ENCODE data around the gene DPH6. TPM values are rescaled to one million over a fixed set of nuclear protein-coding genes. Genes with fewer than 3 reads are reported as not detected.
"Not testable (repeated sequence)": the region's sequence is repeated elsewhere in the genome, so short reads cannot be mapped to it uniquely, and the experiment has no call there.

The DPH6 gene
- total RNA-seq, 1 donor from 2014 or later: 20.9 TPM

GRCh38 chr15:35379972-35380371 is 166.0 kb downstream of the DPH6 start:
- H3K9ac ChIP-seq (ENCODE audit: low read depth in 1 of 3, low read length in 3 of 3): no peak overlapping the region
- H3K36me3 ChIP-seq (ENCODE audit: control insufficient read depth in 3 of 3, insufficient read depth in 3 of 3, low read length in 3 of 3): peaks cover 0 to 8% (median 5%) of the 10 kb centered on the region in 3 donors
- no peak overlapping the region for H3K27ac ChIP-seq (ENCODE audit: low read depth, low read length)
- no peaks in the 10 kb centered on the region for H3K4me1 ChIP-seq (ENCODE audit: control insufficient read depth in 3 of 3, insufficient read depth in 3 of 3, low read length in 3 of 3)
- no peak overlapping the region for H3K4me3 ChIP-seq (ENCODE audit: low read length in 3 of 3)
- no peaks in the 10 kb centered on the region for H3K27me3 ChIP-seq (ENCODE audit: control insufficient read depth in 3 of 3, insufficient read depth in 3 of 3, low read length in 3 of 3)
- no peaks in the 10 kb centered on the region for H3K9me3 ChIP-seq (ENCODE audit: control insufficient read depth in 3 of 3, low read length in 3 of 3)

GRCh38 chr15:35378454-35378853 is 167.5 kb downstream of the DPH6 start:
- not testable (repeated sequence) for H3K27ac ChIP-seq (ENCODE audit: low read depth, low read length); H3K27me3 ChIP-seq (ENCODE audit: control insufficient read depth in 3 of 3, insufficient read depth in 3 of 3, low read length in 3 of 3); H3K36me3 ChIP-seq (ENCODE audit: control insufficient read depth in 3 of 3, insufficient read depth in 3 of 3, low read length in 3 of 3); H3K4me1 ChIP-seq (ENCODE audit: control insufficient read depth in 3 of 3, insufficient read depth in 3 of 3, low read length in 3 of 3); H3K9me3 ChIP-seq (ENCODE audit: control insufficient read depth in 3 of 3, low read length in 3 of 3); H3K4me3 ChIP-seq (ENCODE audit: low read length in 3 of 3); H3K9ac ChIP-seq (ENCODE audit: low read depth in 1 of 3, low read length in 3 of 3)

- no peaks in the 10 kb centered on the region for H3K27me3 ChIP-seq (ENCODE audit: control insufficient read depth in 3 of 3, insufficient read depth in 3 of 3, low read length in 3 of 3)
- H3K36me3 ChIP-seq (ENCODE audit: control insufficient read depth in 3 of 3, insufficient read depth in 3 of 3, low read length in 3 of 3): peaks cover 0 to 12% (median 11%) of the 10 kb centered on the region in 3 donors
- no peaks in the 10 kb centered on the region for H3K4me1 ChIP-seq (ENCODE audit: control insufficient read depth in 3 of 3, insufficient read depth in 3 of 3, low read length in 3 of 3)
- no peak overlapping the region for H3K4me3 ChIP-seq (ENCODE audit: low read length in 3 of 3)
- H3K27ac ChIP-seq (ENCODE audit: low read depth, low read length): no peak overlapping the region
- H3K9me3 ChIP-seq (ENCODE audit: control insufficient read depth in 3 of 3, low read length in 3 of 3): no peaks in the 10 kb centered on the region
- H3K9ac ChIP-seq (ENCODE audit: low read depth in 1 of 3, low read length in 3 of 3): no peak overlapping the region
These were observed 169.3 kb downstream of the DPH6 start for GRCh38 chr15:35376707-35377106.

DNA sequence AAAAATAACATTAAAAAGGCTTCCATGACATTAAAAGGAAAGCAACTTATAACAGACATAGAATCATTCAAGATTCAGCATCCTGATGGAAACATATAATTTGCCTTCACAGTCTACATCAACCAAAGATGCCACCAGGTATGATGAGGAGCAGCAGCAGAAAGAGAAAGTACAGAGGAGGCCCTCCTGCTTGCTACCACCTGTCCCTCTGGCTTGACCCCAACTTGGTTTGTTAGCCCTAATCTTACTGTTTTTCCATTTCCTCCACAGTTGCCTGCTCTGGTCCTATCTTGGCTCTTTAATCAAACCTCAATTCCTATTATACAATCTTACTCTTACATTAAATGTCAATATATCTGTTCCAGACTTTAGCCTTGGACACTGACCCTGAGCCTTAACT is 171.3 kb downstream of the DPH6 start:
- H3K27ac ChIP-seq (ENCODE audit: low read depth, low read length): no peak overlapping the region
- peaks cover 0 to 6% (median 4%) of the 10 kb centered on the region in 3 donors for H3K36me3 ChIP-seq (ENCODE audit: control insufficient read depth in 3 of 3, insufficient read depth in 3 of 3, low read length in 3 of 3)
- no peaks in the 10 kb centered on the region for H3K9me3 ChIP-seq (ENCODE audit: control insufficient read depth in 3 of 3, low read length in 3 of 3)
- H3K27me3 ChIP-seq (ENCODE audit: control insufficient read depth in 3 of 3, insufficient read depth in 3 of 3, low read length in 3 of 3): no peaks in the 10 kb centered on the region
- no peak overlapping the region for H3K9ac ChIP-seq (ENCODE audit: low read depth in 1 of 3, low read length in 3 of 3)
- no peaks in the 10 kb centered on the region for H3K4me1 ChIP-seq (ENCODE audit: control insufficient read depth in 3 of 3, insufficient read depth in 3 of 3, low read length in 3 of 3)
- no peak overlapping the region for H3K4me3 ChIP-seq (ENCODE audit: low read length in 3 of 3)

- H3K4me3 ChIP-seq (ENCODE audit: low read length in 3 of 3): no peak overlapping the region
- H3K27ac ChIP-seq (ENCODE audit: low read depth, low read length): no peak overlapping the region
- H3K9me3 ChIP-seq (ENCODE audit: control insufficient read depth in 3 of 3, low read length in 3 of 3): peaks cover 1 to 8% (median 6%) of the 10 kb centered on the region in 3 donors
- H3K4me1 ChIP-seq (ENCODE audit: control insufficient read depth in 3 of 3, insufficient read depth in 3 of 3, low read length in 3 of 3): peaks cover 0 to 3% (median 0%) of the 10 kb centered on the region in 3 donors
- H3K36me3 ChIP-seq (ENCODE audit: control insufficient read depth in 3 of 3, insufficient read depth in 3 of 3, low read length in 3 of 3): peaks cover 0 to 5% (median 0%) of the 10 kb centered on the region in 3 donors
- H3K27me3 ChIP-seq (ENCODE audit: control insufficient read depth in 3 of 3, insufficient read depth in 3 of 3, low read length in 3 of 3): no peaks in the 10 kb centered on the region
- no peak overlapping the region for H3K9ac ChIP-seq (ENCODE audit: low read depth in 1 of 3, low read length in 3 of 3)
These were observed 183.7 kb downstream of the DPH6 start for GRCh38 chr15:35362195-35362829.

GRCh38 chr15:35358824-35359223 is 187.1 kb downstream of the DPH6 start:
- Histone ChIP-seq H3K4me3 (ENCODE audit: low read length in 3 of 3) (no peak overlapping the region), H3K9ac (ENCODE audit: low read depth in 1 of 3, low read length in 3 of 3) (no peak overlapping the region), H3K9me3 (ENCODE audit: control insufficient read depth in 3 of 3, low read length in 3 of 3) (peaks cover 1 to 8% (median 6%) of the 10 kb centered on the region in 3 donors), H3K27ac (ENCODE audit: low read depth, low read length) (no peak overlapping the region), H3K27me3 (ENCODE audit: control insufficient read depth in 3 of 3, insufficient read depth in 3 of 3, low read length in 3 of 3) (no peaks in the 10 kb centered on the region), H3K36me3 (ENCODE audit: control insufficient read depth in 3 of 3, insufficient read depth in 3 of 3, low read length in 3 of 3) (no peaks in the 10 kb centered on the region), H3K4me1 (ENCODE audit: control insufficient read depth in 3 of 3, insufficient read depth in 3 of 3, low read length in 3 of 3) (peaks cover 0 to 3% (median 0%) of the 10 kb centered on the region in 3 donors)

- Histone ChIP-seq H3K9me3 (ENCODE audit: control insufficient read depth in 3 of 3, low read length in 3 of 3) (no peaks in the 10 kb centered on the region), H3K27me3 (ENCODE audit: control insufficient read depth in 3 of 3, insufficient read depth in 3 of 3, low read length in 3 of 3) (no peaks in the 10 kb centered on the region), H3K36me3 (ENCODE audit: control insufficient read depth in 3 of 3, insufficient read depth in 3 of 3, low read length in 3 of 3) (no peaks in the 10 kb centered on the region), H3K4me1 (ENCODE audit: control insufficient read depth in 3 of 3, insufficient read depth in 3 of 3, low read length in 3 of 3) (no peaks in the 10 kb centered on the region), H3K4me3 (ENCODE audit: low read length in 3 of 3) (no peak overlapping the region), H3K9ac (ENCODE audit: low read depth in 1 of 3, low read length in 3 of 3) (no peak overlapping the region), H3K27ac (ENCODE audit: low read depth, low read length) (no peak overlapping the region)
These were observed 194.9 kb downstream of the DPH6 start for GRCh38 chr15:35351059-35351458.

GRCh38 chr15:35349916-35350315 is 196.0 kb downstream of the DPH6 start:
- no peak overlapping the region for H3K4me3 ChIP-seq (ENCODE audit: low read length in 3 of 3)
- no peaks in the 10 kb centered on the region for H3K4me1 ChIP-seq (ENCODE audit: control insufficient read depth in 3 of 3, insufficient read depth in 3 of 3, low read length in 3 of 3)
- H3K27me3 ChIP-seq (ENCODE audit: control insufficient read depth in 3 of 3, insufficient read depth in 3 of 3, low read length in 3 of 3): no peaks in the 10 kb centered on the region
- H3K27ac ChIP-seq (ENCODE audit: low read depth, low read length): no peak overlapping the region
- H3K9ac ChIP-seq (ENCODE audit: low read depth in 1 of 3, low read length in 3 of 3): no peak overlapping the region
- H3K9me3 ChIP-seq (ENCODE audit: control insufficient read depth in 3 of 3, low read length in 3 of 3): no peaks in the 10 kb centered on the region
- H3K36me3 ChIP-seq (ENCODE audit: control insufficient read depth in 3 of 3, insufficient read depth in 3 of 3, low read length in 3 of 3): no peaks in the 10 kb centered on the region

GRCh38 chr15:35330916-35331315 is 215.0 kb downstream of the DPH6 start:
- Histone ChIP-seq H3K9ac (ENCODE audit: low read depth in 1 of 3, low read length in 3 of 3) (no peak overlapping the region), H3K27ac (ENCODE audit: low read depth, low read length) (no peak overlapping the region), H3K4me1 (ENCODE audit: control insufficient read depth in 3 of 3, insufficient read depth in 3 of 3, low read length in 3 of 3) (no peaks in the 10 kb centered on the region), H3K27me3 (ENCODE audit: control insufficient read depth in 3 of 3, insufficient read depth in 3 of 3, low read length in 3 of 3) (no peaks in the 10 kb centered on the region), H3K36me3 (ENCODE audit: control insufficient read depth in 3 of 3, insufficient read depth in 3 of 3, low read length in 3 of 3) (no peaks in the 10 kb centered on the region), H3K9me3 (ENCODE audit: control insufficient read depth in 3 of 3, low read length in 3 of 3) (no peaks in the 10 kb centered on the region), H3K4me3 (ENCODE audit: low read length in 3 of 3) (no peak overlapping the region)

- H3K9me3 ChIP-seq (ENCODE audit: control insufficient read depth in 3 of 3, low read length in 3 of 3): no peaks in the 10 kb centered on the region
- no peak overlapping the region for H3K27ac ChIP-seq (ENCODE audit: low read depth, low read length)
- no peaks in the 10 kb centered on the region for H3K36me3 ChIP-seq (ENCODE audit: control insufficient read depth in 3 of 3, insufficient read depth in 3 of 3, low read length in 3 of 3)
- no peaks in the 10 kb centered on the region for H3K27me3 ChIP-seq (ENCODE audit: control insufficient read depth in 3 of 3, insufficient read depth in 3 of 3, low read length in 3 of 3)
- H3K9ac ChIP-seq (ENCODE audit: low read depth in 1 of 3, low read length in 3 of 3): no peak overlapping the region
- H3K4me3 ChIP-seq (ENCODE audit: low read length in 3 of 3): no peak overlapping the region
- H3K4me1 ChIP-seq (ENCODE audit: control insufficient read depth in 3 of 3, insufficient read depth in 3 of 3, low read length in 3 of 3): no peaks in the 10 kb centered on the region
These were observed 215.8 kb downstream of the DPH6 start for GRCh38 chr15:35330048-35330695.
